ENCODE measurements around the gene PANK2. TPM values are rescaled to one million over a fixed set of nuclear protein-coding genes. Genes with fewer than 3 reads are reported as not detected.
"Not testable (repeated sequence)": the region's sequence is repeated elsewhere in the genome, so short reads cannot be mapped to it uniquely, and the experiment has no call there.

Gene PANK2
- total RNA-seq, 5 donors from 2014 or later (not counting 1 experiment from before 2014, with no cell fraction given), result 45.0 to 67.0 (median 63.6) TPM

DNA sequence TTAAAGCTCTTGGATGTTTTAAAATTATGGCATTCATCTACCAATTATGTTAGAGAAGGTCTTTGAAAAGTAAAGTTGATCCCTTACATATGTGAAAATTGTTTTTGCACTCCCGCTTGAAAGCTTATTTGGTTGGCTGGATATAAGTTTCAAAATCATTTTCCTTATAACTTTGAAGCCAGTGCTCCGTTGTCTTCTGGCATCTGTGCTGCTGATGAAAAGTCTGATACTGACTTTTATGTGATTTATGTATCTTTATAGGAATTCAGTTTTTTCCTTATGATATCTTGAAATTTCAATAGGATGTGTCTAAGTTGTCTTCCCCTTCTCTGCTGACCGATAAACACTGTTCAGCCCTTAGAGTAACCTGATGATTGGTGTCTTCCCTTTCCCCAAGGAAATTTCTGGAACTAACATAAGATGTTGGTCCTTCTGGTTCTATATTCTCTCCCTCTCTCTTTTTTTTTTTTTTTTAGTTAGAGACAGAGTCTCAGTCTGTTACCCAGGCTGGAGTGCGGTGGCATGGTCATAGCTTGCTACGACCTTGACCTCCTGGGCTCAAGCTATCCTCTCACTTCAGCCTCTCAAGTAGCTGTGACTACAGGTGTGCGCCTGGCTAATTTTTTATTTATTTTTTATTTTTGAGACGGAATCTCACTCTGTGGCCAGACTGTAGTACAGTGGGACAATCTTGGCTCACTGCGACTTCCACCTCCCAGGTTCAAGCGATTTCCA is 12.7 kb downstream of the PANK2 start:
- Mint-ChIP-seq H3K27me3 (no peaks in the 10 kb centered on the region), H3K4me1 (peaks cover 77 to 88% (median 80%) of the 10 kb centered on the region in 3 donors), H3K4me3 (peak overlapping the region; percentile 22 to 60 (median 54)), H3K9me3 (no peaks in the 10 kb centered on the region), H3K36me3 (peaks cover 3% of the 10 kb centered on the region), H3K27ac (peak overlapping the region; percentile 75 to 82)
- POLR2A ChIA-PET, result interaction anchor here (0.7 kb wide), 2 partner anchors 106 to 1031 kb away, joined by 3 to 9 read pairs; no protein-coding TSS in a partner anchor
- Histone ChIP-seq H3K27ac (ENCODE audit: low read length) (peak overlapping the region; percentile 0), H3K4me3 (ENCODE audit: control insufficient read depth in 1 of 2, extremely low read depth in 1 of 2, low read length in 1 of 2) (no peak overlapping the region), H3K4me1 (ENCODE audit: control insufficient read depth in 1 of 2, extremely low read depth in 1 of 2, insufficient read depth in 2 of 2, low read length in 2 of 2) (peaks cover 3 to 64% of the 10 kb centered on the region in 2 experiments), H3K36me3 (ENCODE audit: control insufficient read depth in 2 of 2, extremely low read depth in 1 of 2, insufficient read depth in 1 of 2, low read length in 1 of 2) (peaks cover 0 to under 1% of the 10 kb centered on the region in 2 donors), H3K27me3 (replicated peaks in 1 of 2; ENCODE audit: control insufficient read depth in 2 of 2, extremely low read depth in 1 of 2, insufficient read depth in 2 of 2, low read length in 1 of 2) (no peaks in the 10 kb centered on the region), H3K9me3 (no peaks in the 10 kb centered on the region)
- CTCF ChIA-PET, result interaction anchor here in 1 of 2 donors (0.7 to 1.2 kb wide), 3 partner anchors 9 to 47 kb away, joined by 3 to 4 read pairs (median 4); no protein-coding TSS in a partner anchor
- 87% methylated on average over 3 of the region's 9 CpGs for WGBS (ENCODE audit: insufficient coverage)
- DNase-seq, result no peak
- ATAC-seq (replicated peaks in 1 of 4), result no peak

DNA sequence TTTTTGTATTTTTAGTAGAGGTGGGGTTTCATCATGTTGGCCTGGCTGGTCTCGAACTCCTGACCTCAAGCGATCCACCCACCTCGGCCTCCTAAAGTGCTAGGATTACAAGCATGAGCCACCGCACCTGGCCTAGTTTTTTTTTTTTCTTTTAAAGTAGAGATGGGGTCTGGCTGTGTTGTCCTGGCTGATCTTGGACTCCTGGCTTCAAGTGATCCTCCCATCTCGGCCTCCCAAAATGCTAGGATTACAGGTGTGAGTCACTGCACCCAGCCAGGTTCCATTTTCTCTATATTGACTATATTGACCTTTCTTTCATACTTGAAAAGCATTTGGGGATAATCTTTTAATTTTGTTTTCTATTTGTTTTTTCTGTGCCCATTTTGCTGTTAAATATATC is 13.3 kb downstream of the PANK2 start:
- Mint-ChIP-seq H3K27ac (peak overlapping the region; percentile 8 to 48), H3K4me1 (peaks cover 75 to 88% (median 77%) of the 10 kb centered on the region in 3 donors), H3K4me3 (no peak overlapping the region), H3K27me3 (no peaks in the 10 kb centered on the region), H3K9me3 (no peaks in the 10 kb centered on the region), H3K36me3 (no peaks in the 10 kb centered on the region)
- no peaks in the 10 kb centered on the region for H3K36me3 ChIP-seq (ENCODE audit: control insufficient read depth in 2 of 2, extremely low read depth in 1 of 2, insufficient read depth in 1 of 2, low read length in 1 of 2)
- no peak for DNase-seq
- POLR2A ChIA-PET, result interaction anchor here in 1 of 2 donors (0.7 kb wide), 1 partner anchor 1031 kb away, joined by 9 read pairs; no protein-coding TSS in a partner anchor
- ATAC-seq (replicated peaks in 1 of 4), result no peak
- H3K27me3 ChIP-seq (replicated peaks in 1 of 2; ENCODE audit: control insufficient read depth in 2 of 2, extremely low read depth in 1 of 2, insufficient read depth in 2 of 2, low read length in 1 of 2), result no peaks in the 10 kb centered on the region
- no peak overlapping the region for H3K4me3 ChIP-seq (ENCODE audit: control insufficient read depth in 1 of 2, extremely low read depth in 1 of 2, low read length in 1 of 2)
- no peak overlapping the region for H3K27ac ChIP-seq (ENCODE audit: low read length)
- peaks cover 3 to 62% of the 10 kb centered on the region in 2 experiments for H3K4me1 ChIP-seq (ENCODE audit: control insufficient read depth in 1 of 2, extremely low read depth in 1 of 2, insufficient read depth in 2 of 2, low read length in 2 of 2)
- no peaks in the 10 kb centered on the region for H3K9me3 ChIP-seq
- no CpG with 5 or more reads among the region's 5 CpGs for WGBS (ENCODE audit: insufficient coverage)
- CTCF ChIA-PET, result no interaction called here

DNA sequence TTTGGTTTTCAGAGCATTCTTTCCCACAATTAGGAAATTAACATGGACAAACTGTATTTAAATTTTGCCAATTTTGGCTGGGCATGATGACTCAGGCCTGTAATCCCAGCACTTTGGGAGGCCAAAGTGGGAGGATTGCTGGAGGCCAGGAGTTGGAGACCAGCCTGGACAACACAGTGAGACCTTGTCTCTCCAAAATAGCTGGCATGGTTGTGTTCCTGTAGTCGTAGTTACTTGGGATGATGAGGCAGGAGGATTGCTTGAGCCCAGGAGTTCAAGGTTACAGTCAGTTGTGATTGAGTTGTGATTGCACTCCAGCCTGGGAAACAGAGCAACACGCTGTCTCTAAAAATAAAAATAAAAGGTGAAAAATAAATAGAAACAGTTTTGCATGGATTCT is 15.0 kb downstream of the PANK2 start:
- Histone ChIP-seq H3K4me1 (ENCODE audit: control insufficient read depth in 1 of 2, extremely low read depth in 1 of 2, insufficient read depth in 2 of 2, low read length in 2 of 2) (peaks cover 3 to 57% of the 10 kb centered on the region in 2 experiments), H3K27me3 (replicated peaks in 1 of 2; ENCODE audit: control insufficient read depth in 2 of 2, extremely low read depth in 1 of 2, insufficient read depth in 2 of 2, low read length in 1 of 2) (no peaks in the 10 kb centered on the region), H3K4me3 (ENCODE audit: control insufficient read depth in 1 of 2, extremely low read depth in 1 of 2, low read length in 1 of 2) (no peak overlapping the region), H3K27ac (ENCODE audit: low read length) (no peak overlapping the region), H3K9me3 (no peaks in the 10 kb centered on the region), H3K36me3 (ENCODE audit: control insufficient read depth in 2 of 2, extremely low read depth in 1 of 2, insufficient read depth in 1 of 2, low read length in 1 of 2) (peaks cover 0 to 14% of the 10 kb centered on the region in 2 donors)
- Mint-ChIP-seq H3K4me1 (peaks cover 66 to 89% (median 76%) of the 10 kb centered on the region in 3 donors), H3K4me3 (no peak overlapping the region), H3K27ac (no peak overlapping the region), H3K9me3 (no peaks in the 10 kb centered on the region), H3K27me3 (no peaks in the 10 kb centered on the region), H3K36me3 (peaks cover 13% of the 10 kb centered on the region)
- POLR2A ChIA-PET, result no interaction called here
- DNase-seq (no peak), ATAC-seq (replicated peaks in 1 of 4) (no peak)
- 100% methylated on average over 1 of the region's 2 CpGs for WGBS (ENCODE audit: insufficient coverage)
- CTCF ChIA-PET, result interaction anchor here in 1 of 2 donors (0.6 kb wide), 1 partner anchor 39 kb away, joined by 3 read pairs; no protein-coding TSS in a partner anchor

DNA sequence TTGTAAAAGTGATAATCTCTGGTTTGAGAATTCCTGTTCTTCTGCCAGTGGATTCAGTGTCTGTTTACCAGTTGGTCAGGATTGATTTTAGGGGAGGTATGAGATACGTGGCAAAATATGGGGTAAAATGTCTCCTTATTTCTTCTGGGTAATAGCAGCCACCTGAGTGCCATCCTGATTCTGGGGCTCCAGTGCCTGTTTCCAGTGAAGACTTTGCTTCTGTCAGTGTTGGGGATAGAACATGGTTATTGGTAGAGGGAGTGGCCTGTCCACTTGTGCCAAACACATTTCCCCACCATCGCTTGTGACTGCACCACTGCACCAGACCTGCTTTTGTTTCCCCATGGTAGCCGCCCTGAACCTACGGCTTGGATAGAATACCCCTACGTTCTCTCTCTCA is 15.7 kb downstream of the PANK2 start:
- 89% methylated on average over 5 of the region's 5 CpGs for WGBS (ENCODE audit: insufficient coverage)
- Histone ChIP-seq H3K27me3 (replicated peaks in 1 of 2; ENCODE audit: control insufficient read depth in 2 of 2, extremely low read depth in 1 of 2, insufficient read depth in 2 of 2, low read length in 1 of 2) (no peaks in the 10 kb centered on the region), H3K36me3 (ENCODE audit: control insufficient read depth in 2 of 2, extremely low read depth in 1 of 2, insufficient read depth in 1 of 2, low read length in 1 of 2) (peaks cover 0 to 20% of the 10 kb centered on the region in 2 donors), H3K4me3 (ENCODE audit: control insufficient read depth in 1 of 2, extremely low read depth in 1 of 2, low read length in 1 of 2) (no peak overlapping the region), H3K9me3 (no peaks in the 10 kb centered on the region), H3K27ac (ENCODE audit: low read length) (no peak overlapping the region), H3K4me1 (ENCODE audit: control insufficient read depth in 1 of 2, extremely low read depth in 1 of 2, insufficient read depth in 2 of 2, low read length in 2 of 2) (peaks cover 3 to 52% of the 10 kb centered on the region in 2 experiments)
- ChIA-PET CTCF (interaction anchor here (0.6 to 0.7 kb wide), 3 partner anchors 38 to 106 kb away, joined by 3 to 8 read pairs (median 6); no protein-coding TSS in a partner anchor), POLR2A (interaction anchor here in 1 of 2 donors (0.7 kb wide), 1 partner anchor 49 kb away, joined by 8 read pairs; no protein-coding TSS in a partner anchor)
- ATAC-seq (replicated peaks in 1 of 4) (no peak), DNase-seq (no peak)
- Mint-ChIP-seq H3K9me3 (no peaks in the 10 kb centered on the region), H3K4me3 (no peak overlapping the region), H3K4me1 (peaks cover 60 to 85% (median 70%) of the 10 kb centered on the region in 3 donors), H3K36me3 (peaks cover 16% of the 10 kb centered on the region), H3K27ac (peak overlapping the region; percentile 30 to 82), H3K27me3 (no peaks in the 10 kb centered on the region)

DNA sequence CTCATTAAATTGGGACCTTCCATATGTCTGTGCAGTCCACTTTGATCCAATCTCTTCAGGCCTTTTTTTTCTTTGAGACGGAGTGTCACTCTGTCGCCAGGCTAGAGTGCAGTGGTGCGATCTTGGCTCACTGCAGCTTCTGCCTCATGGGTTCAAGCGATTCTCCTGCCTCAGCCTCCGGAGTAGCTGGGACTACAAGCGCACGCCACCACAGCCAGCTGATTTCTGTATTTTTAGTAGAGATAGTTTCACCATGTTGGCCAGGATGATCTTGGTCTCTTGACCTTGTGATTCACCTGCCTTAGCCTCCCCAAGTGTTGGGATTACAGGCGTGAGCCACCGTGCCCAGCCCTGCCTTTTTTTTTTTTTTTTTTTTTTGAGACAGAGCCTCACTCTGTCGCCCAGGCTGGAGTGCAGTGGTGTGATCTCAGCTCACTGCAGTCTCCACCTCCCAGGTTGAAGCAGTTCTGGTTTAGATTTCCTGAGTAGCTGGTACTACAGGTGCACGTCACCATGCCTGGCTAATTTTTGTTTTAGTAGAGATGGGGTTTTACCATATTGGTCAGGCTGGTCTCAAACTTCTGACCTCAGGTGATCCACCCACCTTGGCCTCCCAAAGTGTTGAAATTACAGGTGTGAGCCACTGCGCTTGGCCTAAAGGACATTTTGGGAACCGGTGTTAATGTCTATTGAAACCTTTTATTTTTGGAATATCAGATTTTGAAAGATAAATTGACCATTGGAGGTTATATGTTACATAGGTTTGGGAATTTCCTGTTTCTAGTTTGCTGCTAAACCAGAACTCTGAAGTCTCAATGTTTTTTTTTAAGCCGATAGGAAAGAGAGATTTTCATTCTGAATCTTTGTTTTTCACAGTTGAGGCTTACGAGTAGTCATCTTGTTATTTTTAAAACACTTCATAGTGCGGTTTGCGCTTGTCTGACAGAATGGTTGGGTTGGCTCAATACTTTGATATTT is 17.8 kb downstream of the PANK2 start:
- ATAC-seq (replicated peaks in 1 of 4) (peak; percentile 89 to 94 (median 90)), DNase-seq (peak in 29 of 35 experiments; percentile 10 to 71 (median 33))
- Mint-ChIP-seq H3K36me3 (peaks cover 33% of the 10 kb centered on the region), H3K4me1 (peaks cover 38 to 75% (median 57%) of the 10 kb centered on the region in 3 donors), H3K4me3 (peak overlapping the region; percentile 50 to 60 (median 56)), H3K27ac (peak overlapping the region; percentile 90 to 96)
- not testable (repeated sequence) for H3K9me3 ChIP-seq; H3K4me3 ChIP-seq (ENCODE audit: control insufficient read depth in 1 of 2, extremely low read depth in 1 of 2, low read length in 1 of 2); H3K9me3 Mint-ChIP-seq; H3K27me3 Mint-ChIP-seq; H3K27me3 ChIP-seq (replicated peaks in 1 of 2; ENCODE audit: control insufficient read depth in 2 of 2, extremely low read depth in 1 of 2, insufficient read depth in 2 of 2, low read length in 1 of 2)
- POLR2A ChIA-PET, result interaction anchor here in 1 of 2 donors (0.6 to 0.7 kb wide), 4 partner anchors 9 to 23 kb away, joined by 4 to 6 read pairs (median 5); no protein-coding TSS in a partner anchor
- peak overlapping the region; percentile 64 for H3K27ac ChIP-seq (ENCODE audit: low read length)
- H3K36me3 ChIP-seq (ENCODE audit: control insufficient read depth in 2 of 2, extremely low read depth in 1 of 2, insufficient read depth in 1 of 2, low read length in 1 of 2), result peaks cover 2 to 40% of the 10 kb centered on the region in 2 donors
- CTCF ChIA-PET, result interaction anchor here in 1 of 2 donors (1.3 kb wide), 1 partner anchor 791 kb away, joined by 4 read pairs; no protein-coding TSS in a partner anchor
- WGBS (ENCODE audit: insufficient coverage), result 45% methylated on average over 8 of the region's 17 CpGs
- peaks cover 0 to 40% of the 10 kb centered on the region in 2 experiments for H3K4me1 ChIP-seq (ENCODE audit: control insufficient read depth in 1 of 2, extremely low read depth in 1 of 2, insufficient read depth in 2 of 2, low read length in 2 of 2)

Measured in T-cell (primary cell).